Endothelial cell of umbilical vein (primary cell): ENCODE measurements around the gene SUGCT. TPM values are rescaled to one million over a fixed set of nuclear protein-coding genes. Genes with fewer than 3 reads are reported as not detected.

Experiments used
- BruUV-seq: library from RNA; stranded (reverse); fragments of 400-500 nt; replicated peaks from 2 replicates; lab custom pipeline; 2021; lab: Mats Ljungman, UMichigan
- CTCF ChIA-PET: fragments of 300-600, 350-600 bp; sonication (Branson Sonifier 250); formaldehyde crosslinking; loops from one replicate; lab custom pipeline; 2021; ENCODE audit warnings: antibody characterized with exemption, inconsistent platforms; lab: Charles Lee
- POLR2A ChIA-PET: fragments of 300-600, 350-600 bp; sonication (Branson Sonifier 250); formaldehyde crosslinking; loops from one replicate; lab custom pipeline; 2021; ENCODE audit warnings: antibody characterized with exemption, inconsistent platforms; lab: Charles Lee
- DNase-seq: peaks from one replicate; pipeline ENCODE4 v3.0.0-alpha.2; 2011; ENCODE audit warnings: low read depth, low spot score
- FAIRE-seq: peaks from 2 replicates; lab custom pipeline; 2011; peaks lifted over from hg19 to GRCh38; lab: Jason Lieb, UNC
- H2AFZ ChIP-seq: 2 replicates; pipeline ENCODE4 v1.6.0; 2012; ENCODE audit warnings: low read depth, low read length, control low read depth, inconsistent platforms
- H3K27ac ChIP-seq: 2 replicates; pipeline ENCODE4 v1.5.1; 2011; ENCODE audit warnings: low read depth, mild to moderate bottlenecking, control low read depth, low read length, moderate library complexity; ENCODE audit not compliant: insufficient read depth
- H3K27me3 ChIP-seq, 2 experiments: 2 replicates each; pipeline versions ENCODE4 v1.6.0 to v1.6.1; 2011; ENCODE audit warnings: low read length in 2 of 2, mixed read lengths in 1 of 2; ENCODE audit not compliant: control insufficient read depth in 2 of 2, insufficient read depth in 2 of 2
- H3K36me3 ChIP-seq, 2 experiments: 2 replicates in 1 of 2; 3 replicates in 1 of 2; pipeline ENCODE4 v1.5.1; 2011; ENCODE audit warnings: low read length in 2 of 2, mild to moderate bottlenecking in 1 of 2, moderate library complexity in 1 of 2; ENCODE audit not compliant: control insufficient read depth in 2 of 2, insufficient read depth in 2 of 2; ENCODE audit errors: extremely low read depth in 1 of 2
- H3K4me1 ChIP-seq: 3 replicates; pipeline ENCODE4 v1.5.1; 2011; ENCODE audit warnings: mild to moderate bottlenecking, low read length; ENCODE audit not compliant: control insufficient read depth, insufficient read depth; ENCODE audit errors: extremely low read depth
- H3K4me2 ChIP-seq: 2 replicates; pipeline ENCODE4 v1.6.1; 2011; ENCODE audit warnings: low read length, control low read depth, mixed read lengths; ENCODE audit not compliant: insufficient read depth
- H3K4me3 ChIP-seq, 3 experiments: fragments of 200-600 bp in 1 of 3; sonication (generic), shearing (Covaris generic) in 1 of 3; replicated peaks in 1 of 3; 2 replicates each; pipeline ENCODE4 v1.5.1; 2011 to 2016; ENCODE audit warnings: control low read depth in 3 of 3, low read length in 3 of 3, mild to moderate bottlenecking in 2 of 3, inconsistent platforms in 1 of 3, low read depth in 1 of 3, moderate library complexity in 1 of 3; ENCODE audit not compliant: insufficient read depth in 1 of 3
- H3K79me2 ChIP-seq: 2 replicates; pipeline ENCODE4 v1.6.0; 2012; ENCODE audit warnings: low read length, inconsistent platforms; ENCODE audit not compliant: control insufficient read depth, insufficient read depth
- H3K9ac ChIP-seq: replicated peaks from 2 replicates; pipeline ENCODE3; 2011; ENCODE audit warnings: low read length, control low read depth; ENCODE audit not compliant: insufficient read depth; ENCODE audit errors: extremely low read depth
- H3K9me1 ChIP-seq: replicated peaks from 3 replicates; pipeline ENCODE4 v1.6.0; 2011; ENCODE audit warnings: mild to moderate bottlenecking, low read length; ENCODE audit not compliant: control insufficient read depth, insufficient read depth; ENCODE audit errors: extremely low read depth
- H3K9me3 ChIP-seq: replicated peaks from 2 replicates; pipeline ENCODE4 v1.5.1; 2012; ENCODE audit warnings: low read length, inconsistent platforms; ENCODE audit not compliant: control insufficient read depth, insufficient read depth
- H4K20me1 ChIP-seq: replicated peaks from 2 replicates; pipeline ENCODE3; 2011; ENCODE audit warnings: mild to moderate bottlenecking, low read length; ENCODE audit not compliant: control insufficient read depth, insufficient read depth; ENCODE audit errors: extremely low read depth
- CTCF ChIP-seq, 2 donors: IDR thresholded peaks; 1 replicate in 1 of 2; 2 replicates in 1 of 2; pipeline ENCODE4 v1.5.1; 2011; ENCODE audit warnings: low read length in 2 of 2, mild to moderate bottlenecking in 2 of 2, moderate library complexity in 2 of 2, control low read depth in 1 of 2, inconsistent platforms in 1 of 2, low read depth in 1 of 2; ENCODE audit not compliant: insufficient read depth in 1 of 2; ENCODE audit errors: extremely low read depth in 1 of 2
- EZH2 ChIP-seq: IDR thresholded peaks from 2 replicates; pipeline ENCODE4 v1.6.1; 2012; ENCODE audit warnings: borderline replicate concordance, low read depth, mild to moderate bottlenecking, moderate library complexity, low read length, inconsistent platforms; ENCODE audit not compliant: severe bottlenecking
- FOS ChIP-seq: IDR thresholded peaks from 2 replicates; pipeline ENCODE4 v1.6.1; 2011; ENCODE audit warnings: mild to moderate bottlenecking, low read length, moderate library complexity, borderline replicate concordance; ENCODE audit not compliant: insufficient read depth
- GATA2 ChIP-seq: IDR thresholded peaks from 2 replicates; pipeline ENCODE4 v1.7.0; 2011; ENCODE audit warnings: low read depth, mild to moderate bottlenecking, moderate library complexity, mixed read lengths, low read length; ENCODE audit not compliant: insufficient read length, insufficient read depth
- JUN ChIP-seq: IDR thresholded peaks from 2 replicates; pipeline ENCODE4 v1.6.1; 2011; ENCODE audit warnings: borderline replicate concordance, low read depth; ENCODE audit not compliant: insufficient read length, insufficient read depth
- MAX ChIP-seq: IDR thresholded peaks from 2 replicates; pipeline ENCODE4 v1.6.1; 2011; ENCODE audit not compliant: insufficient read depth, insufficient read length
- MYC ChIP-seq: IDR thresholded peaks from one replicate; pipeline ENCODE4 v1.6.1; 2011; ENCODE audit warnings: mild to moderate bottlenecking, low read depth, low read length
- POLR2A ChIP-seq: IDR thresholded peaks from 2 replicates; pipeline ENCODE4 v1.6.1; 2012; ENCODE audit warnings: low read depth, mild to moderate bottlenecking, control low read depth, low read length
- POLR2AphosphoS5 ChIP-seq: IDR thresholded peaks from 2 replicates; pipeline ENCODE4 v1.6.1; 2012; ENCODE audit warnings: low read depth, mild to moderate bottlenecking, control low read depth, low read length, moderate library complexity; ENCODE audit not compliant: insufficient read depth
- dilution Hi-C: fragments of 300-500 bp; cut with MboI; formaldehyde crosslinking; loops from one replicate; pipeline ENCODE4 v1.15.0; 2019; ENCODE audit warnings: low sequenced_read_pairs; ENCODE audit not compliant: extremely low pct_ligation_motif_present
- intact Hi-C: fragments of 100-400 bp; cut with micrococcal nuclease; formaldehyde crosslinking; loops from one replicate; pipeline ENCODE4 v1.10.0; 2022
- polyA plus RNA-seq, 4 experiments: library from polyadenylated mRNA; depleted of rRNA in 3 of 4; stranded (reverse) in 3 of 4; unstranded in 1 of 4; fragments of >200 nt; gene quantifications; 2 replicates each; pipeline versions ENCODE4 v1.2.1 to v1.2.3, GENCODE V29; 2011 to 2012; ENCODE audit warnings: missing spikeins in 1 of 4
- total RNA-seq: library from RNA; stranded (reverse); gene quantifications from 2 replicates; pipeline ENCODE4 v1.2.3, GENCODE V29; 2021

Gene SUGCT
- total and polyA plus RNA-seq, 2 donors (not counting 3 experiments of a cell fraction or from before 2014, with no cell fraction given), result 1.2 to 1.4 TPM

GRCh38 chr7:40186586-40186985 lies 51.8 kb downstream of the SUGCT start:
- H3K9me3 ChIP-seq, result no peaks in the 10 kb centered on the region
- intact Hi-C loops, result no loop called here
- H3K9me1 ChIP-seq, result no peaks in the 10 kb centered on the region
- POLR2A ChIA-PET, result no interaction called here
- H2AFZ ChIP-seq, result no peak overlapping the region
- BruUV-seq, result no TSS peak
- no peaks in the 10 kb centered on the region for H4K20me1 ChIP-seq
- DNase-seq (no peak), FAIRE-seq (no peak)
- no peak overlapping the region for H3K4me2 ChIP-seq
- no peak overlapping the region for H3K4me3 ChIP-seq
- TF ChIP-seq EZH2 (no peak), POLR2AphosphoS5 (no peak), MAX (no peak), GATA2 (no peak), CTCF (IDR thresholded peaks at IDR 0.05; ENCODE audit: extremely low read depth in 1 of 2, insufficient read depth in 1 of 2, low read depth in 1 of 2, low read length in 2 of 2) (no peak), MYC (no peak), JUN (no peak), POLR2A (no peak), FOS (no peak)
- no peaks in the 10 kb centered on the region for H3K36me3 ChIP-seq
- dilution Hi-C loops, result no loop called here
- no peaks in the 10 kb centered on the region for H3K27me3 ChIP-seq
- no peaks in the 10 kb centered on the region for H3K4me1 ChIP-seq
- no peaks in the 10 kb centered on the region for H3K79me2 ChIP-seq
- CTCF ChIA-PET, result no interaction called here
- H3K27ac ChIP-seq, result no peak overlapping the region
- H3K9ac ChIP-seq, result no peak overlapping the region
